GM12878 (cell line): ENCODE data around the gene BRAF. TPM values are rescaled to one million over a fixed set of nuclear protein-coding genes. Genes with fewer than 3 reads are reported as not detected.
"Not testable (repeated sequence)": the region's sequence is repeated elsewhere in the genome, so short reads cannot be mapped to it uniquely, and the experiment has no call there.

Experiments
- ATAC-seq: fragments of 200-7000 bp; cut with Tn5 transposase; 3 replicates; pipeline ENCODE4 v1.9.1; 2020; ENCODE audit warnings: mild to moderate bottlenecking, moderate library complexity
- BruUV-seq: library from RNA; stranded (reverse); fragments of 400-500 nt; replicated peaks from 2 replicates; lab custom pipeline; 2021; lab: Mats Ljungman, UMichigan
- CTCF ChIA-PET: fragments of 300-600 bp; sonication (Branson Sonifier 250); formaldehyde crosslinking; extraction: SDS; loops from one replicate; lab custom pipeline; 2021; ENCODE audit warnings: inconsistent platforms; lab: Yijun Ruan, JAX
- POLR2A ChIA-PET: fragments of 350-600 bp; formaldehyde crosslinking; extraction: SDS; loops from one replicate; lab custom pipeline; 2021; ENCODE audit warnings: inconsistent platforms; lab: Charles Lee
- RAD21 ChIA-PET: fragments of 300-600 bp; sonication (Branson Sonifier 250); formaldehyde crosslinking; loops from one replicate; lab custom pipeline; 2023; ENCODE audit warnings: antibody characterized with exemption; ENCODE audit not compliant: unreplicated experiment; lab: Charles Lee
- SMC1A ChIA-PET: fragments of 300-600 bp; sonication (Branson Sonifier 250); formaldehyde crosslinking; loops from one replicate; lab custom pipeline; 2023; ENCODE audit not compliant: unreplicated experiment, uncharacterized antibody; lab: Charles Lee
- DNase-seq: peaks from one replicate; pipeline ENCODE4 v3.0.0-alpha.2; 2011; ENCODE audit warnings: low read depth, low spot score
- FAIRE-seq: peaks from 3 replicates; lab custom pipeline; 2011; peaks lifted over from hg19 to GRCh38; lab: Jason Lieb, UNC
- H2AFZ ChIP-seq: 2 replicates; pipeline ENCODE4 v1.6.0; 2011; ENCODE audit warnings: low read depth, low read length, control low read depth; ENCODE audit not compliant: control insufficient read depth
- H3K27ac ChIP-seq: 2 replicates; pipeline ENCODE4 v1.5.1; 2011; ENCODE audit warnings: control low read depth; ENCODE audit not compliant: control insufficient read depth, insufficient read depth
- H3K27me3 ChIP-seq, 2 experiments: replicated peaks in 1 of 2; 2 replicates each; pipeline versions ENCODE4 v1.6.0 to v1.6.1; 2011; ENCODE audit warnings: low read length in 1 of 2; ENCODE audit not compliant: control insufficient read depth in 2 of 2, insufficient read depth in 2 of 2
- H3K36me3 ChIP-seq, 2 experiments: 2 replicates each; pipeline ENCODE4 v1.5.1; 2011; ENCODE audit warnings: low read length in 1 of 2; ENCODE audit not compliant: control insufficient read depth in 2 of 2, insufficient read depth in 2 of 2
- H3K4me1 ChIP-seq: 2 replicates; pipeline ENCODE4 v1.6.1; 2011; ENCODE audit warnings: mild to moderate bottlenecking, low read length, moderate library complexity, mixed read lengths; ENCODE audit not compliant: control insufficient read depth, insufficient read depth
- H3K4me2 ChIP-seq: 2 replicates; pipeline ENCODE4 v1.6.0; 2011; ENCODE audit warnings: control low read depth; ENCODE audit not compliant: control insufficient read depth, insufficient read depth
- H3K4me3 ChIP-seq: fragments of 200-600 bp; sonication (generic); 2 replicates; pipeline ENCODE4 v1.5.1; 2016
- H3K79me2 ChIP-seq: 2 replicates; pipeline ENCODE4 v1.6.0; 2011; ENCODE audit warnings: low read length; ENCODE audit not compliant: control insufficient read depth, insufficient read depth
- H3K9ac ChIP-seq: 2 replicates; pipeline ENCODE4 v1.8.0; 2011; ENCODE audit warnings: low read length, control low read depth, mixed read lengths; ENCODE audit not compliant: control insufficient read depth, insufficient read depth
- H3K9me3 ChIP-seq: replicated peaks from 3 replicates; pipeline ENCODE4 v1.5.1; 2011; ENCODE audit warnings: mild to moderate bottlenecking, low read length; ENCODE audit not compliant: control insufficient read depth, insufficient read depth
- H4K20me1 ChIP-seq: 2 replicates; pipeline ENCODE4 v1.6.0; 2011; ENCODE audit not compliant: control insufficient read depth, insufficient read depth
- YY1 ChIP-seq: IDR thresholded peaks from 2 replicates; pipeline ENCODE4 v1.6.1; 2011; ENCODE audit warnings: low read depth, mild to moderate bottlenecking, low read length
- WGBS: methylation state at CpG from one replicate; pipeline ENCODE4 v1.1.6; 2016; ENCODE audit warnings: low lambda C conversion rate; ENCODE audit not compliant: insufficient replicate concordance, insufficient coverage; ENCODE audit errors: missing lambda C conversion rate; 5-methylcytosine and 5-hydroxymethylcytosine counted together
- in situ Hi-C: fragments of 300-500 bp; cut with MboI; formaldehyde crosslinking; loops from 9 replicates; pipeline ENCODE4 v1.14.3; 2018; ENCODE audit warnings: mixed read lengths
- intact Hi-C: fragments of 100-400 bp; cut with micrococcal nuclease; formaldehyde crosslinking; loops from one replicate; pipeline ENCODE4 v1.14.2; 2022; ENCODE audit not compliant: unreplicated experiment
- polyA plus RNA-seq, 11 experiments: library from polyadenylated mRNA; depleted of rRNA in 4 of 11; unstranded in 6 of 11; stranded (reverse) in 5 of 11; fragments of >200 nt; fragmentation: Nextera tagmentation in 4 of 11; fragmentation: Illumina TruSeq in 1 of 11; extraction: Ambion mirVana in 4 of 11; extraction: Trizol in 1 of 11; gene quantifications; 1 replicate in 1 of 11; 2 replicates in 10 of 11; pipeline versions ENCODE4 v1.2.1 to v1.2.3, GENCODE V29; 2011 to 2016; ENCODE audit warnings: inconsistent platforms in 2 of 11, missing spikeins in 2 of 11, low read depth in 1 of 11
- total RNA-seq, 4 experiments: library from RNA; depleted of rRNA in 3 of 4; stranded (reverse); fragments of >200 nt in 3 of 4; fragmentation: Illumina TruSeq in 1 of 4; extraction: Trizol in 1 of 4; gene quantifications; 2 replicates each; pipeline versions ENCODE4 v1.2.1 to v1.2.3, GENCODE V29; 2013 to 2021

Gene BRAF
- total and polyA plus RNA-seq, 10 of the 15 experiments (the other 5 are each of a cell fraction or from before 2014, with no cell fraction given), result 2.6 to 31.0 (median 10.6) TPM

DNA sequence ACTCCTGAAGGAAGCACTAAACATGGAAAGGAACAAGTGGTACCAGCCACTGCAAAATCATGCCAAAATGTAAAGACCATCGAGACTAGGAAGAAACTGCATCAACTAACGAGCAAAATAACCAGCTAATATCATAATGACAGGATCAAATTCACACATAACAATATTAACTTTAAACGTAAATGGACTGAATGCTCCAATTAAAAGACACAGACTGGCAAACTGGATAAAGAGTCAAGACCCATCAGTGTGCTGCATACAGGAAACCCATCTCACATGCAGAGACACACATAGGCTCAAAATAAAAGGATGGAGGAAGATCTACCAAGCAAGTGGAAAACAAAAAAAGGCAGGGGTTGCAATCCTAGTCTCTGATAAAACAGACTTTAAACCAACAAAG, 163.4 kb downstream of the BRAF start:
- intact Hi-C loops, H4K20me1 ChIP-seq, POLR2A ChIA-PET, ATAC-seq, H3K79me2 ChIP-seq, BruUV-seq, CTCF ChIA-PET, FAIRE-seq, H3K36me3 ChIP-seq, H3K27ac ChIP-seq, H3K4me1 ChIP-seq, H3K9ac ChIP-seq, in situ Hi-C loops, SMC1A ChIA-PET, H3K9me3 ChIP-seq, RAD21 ChIA-PET, DNase-seq, H3K4me3 ChIP-seq, H3K4me2 ChIP-seq, H3K27me3 ChIP-seq, H2AFZ ChIP-seq: not testable (repeated sequence)
- WGBS, result 100% methylated on average over 3 of the region's 3 CpGs

DNA sequence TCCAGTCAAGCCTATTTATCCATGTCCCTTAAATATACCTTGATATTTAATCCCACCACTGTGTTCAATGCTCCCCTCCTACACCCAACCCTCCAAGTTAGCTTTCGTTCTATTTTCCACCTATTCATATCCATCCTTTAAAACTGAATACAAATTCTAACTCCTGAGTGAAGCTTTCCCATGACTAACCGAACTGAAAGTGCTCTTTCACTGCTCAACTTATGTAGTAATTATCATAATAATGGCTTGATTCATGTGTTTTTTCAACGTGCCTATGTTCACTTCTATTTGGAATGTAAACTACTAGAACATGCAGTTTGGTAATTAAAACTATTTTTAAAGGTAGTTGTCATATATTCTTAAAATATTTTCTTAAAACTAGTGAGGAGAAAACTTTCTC, 170.2 kb downstream of the BRAF start:
- no TSS peak for BruUV-seq
- DNase-seq (no peak), FAIRE-seq (no peak), ATAC-seq (no peak)
- H3K4me1 ChIP-seq, result no peaks in the 10 kb centered on the region
- no peaks in the 10 kb centered on the region for H3K9me3 ChIP-seq
- intact Hi-C loops (no loop called here), in situ Hi-C loops (no loop called here)
- ChIA-PET SMC1A (no interaction called here), POLR2A (no interaction called here), RAD21 (no interaction called here), CTCF (no interaction called here)
- no peak overlapping the region for H3K4me3 ChIP-seq
- H3K36me3 ChIP-seq, result no peaks in the 10 kb centered on the region
- H3K27me3 ChIP-seq, result no peaks in the 10 kb centered on the region
- no peak overlapping the region for H2AFZ ChIP-seq
- no peak overlapping the region for H3K9ac ChIP-seq
- 89% methylated on average over 3 of the region's 3 CpGs for WGBS
- H3K4me2 ChIP-seq, result no peak overlapping the region
- no peaks in the 10 kb centered on the region for H4K20me1 ChIP-seq
- no peaks in the 10 kb centered on the region for H3K79me2 ChIP-seq
- H3K27ac ChIP-seq, result no peak overlapping the region
- TF ChIP-seq YY1, result no peak
